T-helper 2 cell (primary cell): ENCODE measurements around the gene KIF3A.

Experiments
- DNase-seq, 5 experiments: peaks; one replicate each; pipeline versions ENCODE4 v3.0.0 to v3.0.0-alpha.2; 2012 to 2022

KIF3A gene

GRCh38 chr5:132770476-132771159 lies 33.3 kb upstream of the KIF3A start:
- DNase-seq, result no peak

- DNase-seq, result no peak
Measured at GRCh38 chr5:132768485-132768868, 31.1 kb upstream of the KIF3A start.

DNA sequence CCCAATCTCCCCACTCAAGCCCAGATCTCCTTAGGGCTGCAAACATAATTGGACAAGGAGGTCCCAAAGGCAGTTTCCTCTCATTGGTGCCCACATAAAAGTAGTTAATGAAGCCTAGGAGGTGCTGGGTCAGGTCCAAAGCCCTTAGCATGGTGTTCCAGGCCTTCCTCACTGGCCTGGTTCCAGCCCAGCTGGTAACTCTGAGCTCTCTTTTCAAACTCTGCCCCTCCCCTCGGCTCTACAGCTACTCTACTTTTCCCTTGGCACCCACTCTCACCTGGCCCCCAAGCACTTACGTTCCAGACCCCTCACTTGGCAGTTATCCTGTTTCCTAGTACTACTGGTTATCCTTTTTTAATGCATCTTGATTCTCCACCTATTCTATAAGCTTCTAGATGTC lies 29.8 kb upstream of the KIF3A start:
- DNase-seq, result no peak

DNA sequence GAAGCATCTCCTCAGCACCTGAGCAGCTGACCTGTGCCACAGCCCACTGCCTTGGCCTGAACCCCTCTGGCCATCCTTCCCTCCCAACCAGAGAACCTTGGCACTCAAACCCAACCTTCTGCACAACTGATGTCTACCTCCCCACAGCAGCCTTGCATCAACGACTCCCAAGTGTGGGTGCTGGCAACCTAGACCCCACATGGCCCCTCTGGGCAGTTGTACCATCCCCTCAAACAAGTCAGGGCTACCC lies 29.4 kb upstream of the KIF3A start:
- no peak for DNase-seq

GRCh38 chr5:132766020-132766805 lies 28.9 kb upstream of the KIF3A start:
- no peak for DNase-seq

DNA sequence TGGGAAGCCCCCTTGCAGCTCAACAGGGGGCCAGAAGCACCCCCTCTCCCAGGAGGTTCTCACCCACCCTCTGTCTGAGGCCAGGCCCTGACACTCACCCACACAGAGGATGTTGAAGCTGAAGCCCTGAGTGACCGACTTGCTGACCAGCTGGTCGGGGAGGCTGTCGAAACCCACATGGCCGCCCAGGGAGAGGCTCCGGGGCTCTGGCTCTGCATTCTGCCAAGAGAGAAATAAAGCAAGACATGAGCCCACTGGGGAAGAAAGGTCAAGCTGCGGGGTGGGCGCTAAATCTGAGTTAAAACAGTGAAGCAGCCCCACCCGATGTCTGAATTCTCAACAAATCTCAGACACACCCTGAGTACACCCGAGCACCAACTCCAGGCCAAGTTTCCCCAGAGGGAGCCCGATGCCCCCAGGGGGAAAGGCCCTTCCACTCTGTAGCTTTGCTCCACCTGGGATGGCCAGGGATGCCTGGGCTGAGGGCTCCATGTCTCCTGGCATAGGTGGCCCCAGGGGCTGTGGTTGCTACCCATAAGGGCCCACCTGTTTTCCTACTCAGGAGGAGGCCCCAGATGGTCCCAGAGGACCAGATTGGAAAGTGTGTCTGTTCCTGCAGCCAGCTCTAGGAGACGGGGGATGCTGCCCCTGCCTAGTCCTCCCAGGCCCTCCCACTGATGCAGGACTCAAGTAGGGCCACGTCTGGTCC lies 28.1 kb upstream of the KIF3A start:
- no peak for DNase-seq

- DNase-seq, result no peak
Measured at GRCh38 chr5:132764671-132765238, 27.4 kb upstream of the KIF3A start.

DNA sequence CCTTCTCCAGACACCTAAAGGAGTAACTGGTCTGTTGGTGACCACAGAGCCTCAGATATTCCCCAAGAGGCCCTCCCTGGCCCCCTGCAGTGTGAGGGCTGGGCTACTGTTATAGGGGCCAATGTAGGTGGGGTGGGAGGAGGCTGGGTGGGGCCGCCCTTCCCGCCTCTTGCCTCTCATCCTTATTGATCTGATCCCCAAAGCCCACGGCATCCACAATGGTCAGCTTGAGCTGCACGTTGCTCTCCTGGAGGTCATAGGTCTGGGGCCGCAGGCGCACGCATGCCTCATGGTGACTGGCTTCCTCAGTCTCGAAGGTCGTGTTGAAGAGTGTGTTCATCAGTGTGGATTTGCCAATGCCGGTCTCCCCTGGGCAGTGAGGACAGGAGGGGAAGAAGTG lies 26.7 kb upstream of the KIF3A start:
- no peak for DNase-seq

DNA sequence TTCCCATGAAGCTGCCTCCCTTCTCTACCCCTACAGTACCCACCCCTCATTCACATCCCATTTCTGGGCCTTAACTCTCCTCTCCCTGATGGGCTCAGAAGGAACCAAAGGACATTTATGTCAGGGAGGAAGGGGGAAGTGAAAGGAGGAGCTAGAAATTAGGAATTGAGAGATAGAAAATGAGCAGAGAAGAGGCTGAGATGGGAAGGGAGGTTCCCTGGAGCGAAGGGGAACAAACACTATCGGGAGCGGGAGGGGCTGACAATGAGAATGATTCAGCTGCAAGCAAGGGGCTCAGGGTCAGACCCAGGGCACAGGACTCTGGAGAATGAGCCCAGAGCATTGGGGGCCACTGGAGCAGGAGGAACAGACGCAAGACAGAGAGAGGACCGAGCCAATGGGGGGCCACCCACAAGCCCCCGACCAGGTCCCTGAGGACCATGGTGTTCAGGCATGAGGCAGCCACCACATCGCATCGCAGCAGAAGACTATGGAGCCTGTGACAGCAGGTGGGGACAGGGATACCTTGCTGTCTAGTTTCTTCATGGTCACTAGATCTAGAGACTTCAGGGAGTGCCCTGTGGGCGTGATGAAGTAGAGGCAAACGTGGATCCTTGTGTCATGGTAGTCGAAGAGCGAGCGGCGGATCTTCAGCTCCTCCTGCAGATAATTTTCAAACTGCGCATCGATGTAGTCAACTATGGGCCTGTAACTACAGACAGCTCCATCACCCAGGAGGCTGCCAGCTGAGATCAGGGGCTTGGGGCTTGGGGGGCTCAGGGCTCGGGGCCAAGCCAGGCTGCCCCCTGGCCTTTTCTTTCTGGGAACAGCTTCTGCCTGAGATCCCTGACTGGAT lies 26.1 kb upstream of the KIF3A start:
- no peak for DNase-seq

- no peak for DNase-seq
Measured at GRCh38 chr5:132762246-132763000, 25.1 kb upstream of the KIF3A start.

GRCh38 chr5:132761321-132762240 lies 24.2 kb upstream of the KIF3A start:
- no peak for DNase-seq

DNA sequence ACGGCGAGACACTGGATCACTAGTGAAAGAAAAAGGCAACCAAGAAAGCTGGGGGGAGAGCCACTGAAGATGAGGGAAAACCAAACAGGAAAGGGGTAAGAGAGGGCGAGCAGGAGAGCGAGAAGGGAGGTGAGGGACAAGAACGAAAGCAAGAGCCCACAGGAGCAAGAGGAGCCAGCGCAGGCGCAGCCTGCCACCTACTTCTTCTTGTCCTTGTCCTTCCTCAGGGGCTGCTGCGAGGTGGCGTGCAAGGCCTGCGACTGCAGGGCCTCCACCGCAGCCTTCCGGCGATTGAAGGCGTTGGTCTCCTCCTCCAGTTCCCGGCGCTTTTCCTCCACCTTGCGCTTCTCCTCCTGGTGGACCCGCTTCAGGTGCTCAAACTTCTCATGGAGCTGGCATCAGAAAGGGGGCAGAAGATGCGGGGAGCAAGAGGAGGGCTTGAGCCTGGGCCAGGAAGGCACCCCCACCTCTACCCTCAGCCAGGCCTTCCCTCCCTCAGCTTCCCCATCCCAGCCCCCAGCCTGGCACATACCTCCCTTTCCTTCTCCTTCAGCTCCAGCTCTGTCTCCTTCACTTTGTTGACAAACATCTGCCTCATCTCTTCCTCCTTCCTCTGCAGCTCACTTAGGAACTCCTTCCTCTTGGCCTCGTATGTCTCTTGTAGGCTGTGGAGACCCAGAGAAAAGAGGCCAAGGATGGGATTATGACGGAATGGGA lies 23.4 kb upstream of the KIF3A start:
- DNase-seq, result no peak

DNA sequence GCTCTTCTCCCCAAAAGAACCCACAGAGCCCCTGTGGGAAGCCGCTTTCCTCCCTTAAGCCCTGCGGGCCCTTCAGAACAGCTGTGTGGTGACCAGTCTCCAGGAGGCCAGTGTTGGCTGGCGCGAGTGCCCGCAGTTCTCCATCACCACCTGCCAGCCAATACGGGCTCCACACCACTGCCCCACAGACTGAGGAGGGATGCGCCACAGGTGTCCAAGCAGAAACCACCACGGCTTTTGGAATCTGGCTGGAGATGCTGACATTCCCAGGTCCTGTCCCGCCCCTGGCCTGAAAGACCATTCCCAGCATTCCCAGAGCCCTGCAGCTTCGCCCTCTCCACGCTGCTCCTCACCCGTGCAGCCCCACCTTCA lies 22.7 kb upstream of the KIF3A start:
- DNase-seq, result no peak

- no peak for DNase-seq
Measured at GRCh38 chr5:132759114-132760048, 22.0 kb upstream of the KIF3A start.

DNA sequence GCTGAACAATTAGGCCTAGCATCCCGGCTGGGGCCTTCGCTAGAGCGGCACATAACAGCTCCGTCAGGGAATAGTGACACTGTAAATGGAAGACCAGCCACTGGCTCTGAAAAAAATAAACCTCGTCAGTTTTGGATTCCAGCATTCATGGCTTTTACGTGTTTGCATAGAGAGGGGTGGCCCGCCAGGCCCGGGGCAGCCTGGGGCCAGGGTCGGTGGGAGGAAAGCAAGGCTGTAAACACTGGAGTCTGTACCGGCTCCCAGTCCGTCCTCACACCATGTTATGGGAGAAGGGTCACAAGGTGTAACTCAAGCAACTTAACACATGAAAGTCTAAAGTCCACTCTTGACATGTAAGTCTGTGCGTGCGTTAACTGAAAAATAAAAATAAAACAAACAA lies 21.1 kb upstream of the KIF3A start:
- DNase-seq, result no peak

GRCh38 chr5:132756542-132756941 lies 19.2 kb upstream of the KIF3A start:
- DNase-seq, result no peak

DNA sequence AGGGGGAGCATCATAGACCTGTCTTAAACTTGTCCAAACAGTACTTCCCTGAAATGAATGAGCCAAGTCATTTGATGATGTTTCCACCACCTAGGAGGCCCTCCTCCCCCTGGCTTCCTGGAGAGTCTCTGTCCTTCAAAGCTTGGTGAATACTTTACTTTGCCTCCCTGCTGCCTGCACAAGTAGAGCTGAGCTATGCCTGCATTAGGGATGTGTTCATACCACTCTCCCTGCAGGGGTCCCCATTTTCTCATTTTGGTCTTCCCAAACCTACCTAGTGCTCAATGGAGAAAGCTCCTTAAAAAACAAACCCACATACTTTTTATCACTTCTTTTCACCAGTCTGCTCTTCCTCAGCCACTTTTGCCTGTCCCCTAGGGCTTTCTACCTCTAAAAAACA lies 17.6 kb upstream of the KIF3A start:
- DNase-seq, result no peak

DNA sequence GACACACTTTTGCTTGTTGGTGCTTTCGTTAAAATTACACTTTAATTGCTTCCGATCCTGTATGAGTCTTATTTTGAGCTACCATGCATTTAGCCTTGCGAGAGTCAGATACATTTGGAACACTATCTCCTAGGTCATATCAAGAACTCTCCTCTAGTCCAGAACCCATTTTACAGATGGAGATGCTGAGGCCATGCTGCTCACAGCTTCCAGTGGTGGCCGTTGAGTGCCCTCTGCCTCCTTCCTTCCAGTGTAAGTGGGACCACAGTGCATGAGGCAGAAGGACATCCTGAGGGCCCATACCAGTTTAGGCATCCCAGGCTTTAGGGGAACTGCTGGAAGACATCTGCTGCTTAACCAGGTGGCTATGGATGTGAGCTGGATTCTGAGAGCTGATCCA lies 16.8 kb upstream of the KIF3A start:
- DNase-seq, result no peak
